IPS-20b (cell line): ENCODE results near the gene CORO1C.
A peak's percentile ranks its signal among the peaks of the same experiment; 100 is the strongest.
"Not testable (repeated sequence)": the region's sequence is repeated elsewhere in the genome, so short reads cannot be mapped to it uniquely, and the experiment has no call there.

Source experiments
- H3K27ac ChIP-seq: one replicate; pipeline ENCODE4 v1.5.1; 2013; ENCODE audit warnings: low read length
- H3K27me3 ChIP-seq: 2 replicates; pipeline ENCODE4 v1.6.1; 2013; ENCODE audit warnings: mild to moderate bottlenecking, low read length, inconsistent platforms; ENCODE audit not compliant: insufficient read depth
- H3K36me3 ChIP-seq: 2 replicates; pipeline ENCODE4 v1.6.1; 2013; ENCODE audit warnings: low read depth, mild to moderate bottlenecking, inconsistent platforms, low read length, moderate library complexity; ENCODE audit not compliant: insufficient read depth
- H3K4me1 ChIP-seq: 2 replicates; pipeline ENCODE4 v1.6.1; 2013; ENCODE audit warnings: mild to moderate bottlenecking, control low read depth, inconsistent platforms, low read length, moderate library complexity; ENCODE audit not compliant: insufficient read depth
- H3K4me3 ChIP-seq: 2 replicates; pipeline ENCODE4 v1.5.1; 2013; ENCODE audit warnings: mild to moderate bottlenecking, low read length, inconsistent platforms
- H3K9ac ChIP-seq: 2 replicates; pipeline ENCODE4 v1.6.1; 2013; ENCODE audit warnings: low read depth, mild to moderate bottlenecking, inconsistent platforms, low read length, moderate library complexity
- H3K9me3 ChIP-seq: 2 replicates; pipeline ENCODE4 v1.6.1; 2013; ENCODE audit warnings: mild to moderate bottlenecking, low read depth, low read length, inconsistent platforms; ENCODE audit not compliant: insufficient read depth

The CORO1C gene

DNA sequence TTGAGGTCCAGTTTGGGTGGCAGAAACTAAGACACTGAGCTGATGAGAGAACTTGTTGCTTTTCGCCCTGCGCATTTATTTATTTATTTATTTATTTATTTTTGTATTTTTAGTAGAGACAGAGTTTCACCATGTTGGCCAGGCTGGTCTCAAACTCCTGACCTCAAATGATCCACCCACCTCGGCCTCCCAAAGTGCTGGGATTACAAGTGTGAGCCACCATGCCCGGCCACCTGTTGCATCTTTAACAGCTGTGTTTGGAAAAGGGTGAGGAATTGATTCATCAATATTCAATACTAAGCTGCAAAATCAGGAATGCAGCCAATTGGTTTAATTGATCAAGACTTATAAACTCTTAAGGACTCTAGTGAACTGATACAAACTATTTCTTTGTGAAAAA lies 73.2 kb downstream of the CORO1C start:
- not testable (repeated sequence) for H3K4me3 ChIP-seq, H3K27ac ChIP-seq, H3K9me3 ChIP-seq, H3K4me1 ChIP-seq, H3K27me3 ChIP-seq, H3K9ac ChIP-seq
- H3K36me3 ChIP-seq: peaks cover 41% of the 10 kb centered on the region

DNA sequence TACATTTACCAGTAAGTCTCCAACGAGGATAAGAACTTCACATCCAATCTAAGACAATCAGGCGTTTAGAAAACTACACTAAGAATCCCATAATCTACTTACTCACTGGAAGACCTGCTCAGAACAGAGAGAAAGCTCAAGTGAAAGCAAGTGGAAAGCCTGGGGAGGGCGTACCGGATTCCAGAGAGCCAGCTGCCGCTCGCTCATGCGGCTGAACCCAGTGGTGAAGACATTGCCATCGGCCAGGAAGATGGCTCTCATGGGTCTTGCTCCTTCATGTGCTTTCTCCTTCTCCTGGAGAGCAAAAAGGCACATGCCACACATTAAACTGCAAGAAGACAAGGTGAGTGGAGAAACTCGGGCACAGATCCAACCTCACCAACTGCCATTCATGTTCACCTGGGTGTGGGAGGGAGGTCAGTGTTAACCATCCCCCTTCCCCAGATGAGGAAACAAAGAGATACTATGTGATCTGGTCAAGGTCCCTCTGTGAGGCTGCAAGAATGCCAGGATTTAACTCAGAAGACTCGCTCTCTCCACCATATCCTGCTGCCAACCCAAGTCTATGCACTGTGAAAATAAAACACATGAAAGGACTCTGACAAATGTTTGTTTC lies 74.1 kb downstream of the CORO1C start:
- H3K36me3 ChIP-seq: peaks cover 47% of the 10 kb centered on the region

DNA sequence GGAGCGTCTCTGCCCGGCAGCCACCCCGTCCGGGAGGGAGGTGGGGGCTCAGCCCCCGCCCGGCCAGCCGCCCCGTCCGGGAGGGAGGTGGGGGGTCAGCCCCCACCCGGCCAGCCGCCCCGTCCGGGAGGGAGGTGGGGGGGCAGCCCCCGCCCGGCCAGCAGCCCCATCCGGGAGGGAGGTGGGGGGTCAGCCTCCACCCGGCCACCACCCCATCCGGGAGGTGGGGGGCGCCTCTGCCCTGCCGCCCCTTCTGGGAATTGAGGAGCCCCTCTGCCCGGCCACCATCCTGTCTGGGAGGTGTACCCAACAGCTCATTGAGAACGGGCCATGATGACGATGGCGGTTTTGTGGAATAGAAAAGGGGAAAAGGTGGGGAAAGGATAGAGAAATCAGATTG lies 75.1 kb downstream of the CORO1C start:
- Histone ChIP-seq H3K36me3 (peaks cover 48% of the 10 kb centered on the region), H3K4me1 (peaks cover 17% of the 10 kb centered on the region)
- H3K9me3 ChIP-seq, H3K4me3 ChIP-seq, H3K27me3 ChIP-seq, H3K9ac ChIP-seq, H3K27ac ChIP-seq: not testable (repeated sequence)

More for the DNA sequence above, 74.1 kb downstream of the CORO1C start:
- no peaks in the 10 kb centered on the region for H3K9me3 ChIP-seq
- no peaks in the 10 kb centered on the region for H3K27me3 ChIP-seq
- H3K4me3 ChIP-seq: no peak overlapping the region
- H3K4me1 ChIP-seq: peaks cover 17% of the 10 kb centered on the region
- H3K9ac ChIP-seq: no peak overlapping the region
- no peak overlapping the region for H3K27ac ChIP-seq

DNA sequence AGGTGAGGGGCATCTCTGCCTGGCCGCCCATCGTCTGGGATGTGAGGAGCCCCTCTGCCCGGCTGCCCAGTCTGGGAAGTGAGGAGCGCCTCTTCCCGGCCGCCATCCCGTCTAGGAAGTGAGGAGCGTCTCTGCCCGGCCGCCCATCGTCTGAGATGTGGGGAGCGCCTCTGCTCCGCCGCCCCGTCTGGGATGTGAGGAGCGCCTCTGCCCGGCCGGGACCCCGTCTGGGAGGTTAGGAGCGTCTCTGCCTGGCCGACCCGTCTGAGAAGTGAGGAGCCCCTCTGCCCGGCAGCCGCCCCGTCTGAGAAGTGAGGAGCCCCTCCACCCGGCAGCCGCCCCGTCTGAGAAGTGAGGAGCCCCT lies 75.5 kb downstream of the CORO1C start:
- peaks cover 51% of the 10 kb centered on the region for H3K36me3 ChIP-seq
- H3K9me3 ChIP-seq, H3K27ac ChIP-seq, H3K9ac ChIP-seq, H3K27me3 ChIP-seq, H3K4me3 ChIP-seq: not testable (repeated sequence)
- peaks cover 17% of the 10 kb centered on the region for H3K4me1 ChIP-seq

DNA sequence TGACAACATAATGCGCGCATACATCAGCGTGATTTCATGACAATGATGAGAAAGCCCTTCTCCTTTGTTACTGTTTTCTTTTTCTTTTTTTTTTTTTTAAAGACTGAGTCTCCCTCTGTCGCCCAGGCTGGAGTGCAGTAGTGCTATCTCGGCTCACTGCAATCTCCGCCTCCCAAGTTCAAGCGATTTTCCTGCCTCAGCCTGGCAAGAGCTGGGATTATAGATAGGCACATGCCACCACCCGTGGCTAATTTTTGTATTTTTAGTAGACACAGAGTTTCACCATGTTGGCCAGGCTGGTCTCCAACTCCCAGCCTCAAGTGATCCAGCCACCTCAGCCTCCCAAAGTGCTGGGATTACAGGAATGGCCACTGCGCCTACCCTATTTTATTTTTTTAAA lies 76.7 kb downstream of the CORO1C start:
- H3K27me3 ChIP-seq, H3K9me3 ChIP-seq, H3K4me3 ChIP-seq, H3K27ac ChIP-seq, H3K9ac ChIP-seq: not testable (repeated sequence)
- H3K36me3 ChIP-seq: peaks cover 57% of the 10 kb centered on the region
- H3K4me1 ChIP-seq: peaks cover 17% of the 10 kb centered on the region

DNA sequence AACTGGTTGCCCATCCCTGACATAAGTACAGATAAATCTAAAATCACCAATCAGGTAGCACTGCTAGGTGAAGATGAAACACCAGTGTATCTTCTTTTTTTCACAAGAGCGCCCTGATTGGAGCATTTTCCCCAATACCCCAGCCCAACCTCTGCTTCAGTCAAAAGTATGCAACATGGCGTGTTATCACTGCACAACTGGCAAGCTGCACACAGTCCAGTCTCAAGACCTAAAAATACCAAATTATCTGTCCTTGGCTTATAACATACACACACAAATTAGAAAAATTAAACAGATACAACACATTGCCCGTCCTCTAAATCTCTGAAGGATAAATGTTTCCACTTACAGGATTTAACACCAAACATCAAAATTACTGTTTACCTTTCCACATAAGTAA lies 77.4 kb downstream of the CORO1C start:
- H3K4me3 ChIP-seq: no peak overlapping the region
- no peak overlapping the region for H3K27ac ChIP-seq
- peaks cover 17% of the 10 kb centered on the region for H3K4me1 ChIP-seq
- H3K27me3 ChIP-seq: no peaks in the 10 kb centered on the region
- H3K9ac ChIP-seq: no peak overlapping the region; the same call in 1 of the 2 replicates
- no peaks in the 10 kb centered on the region for H3K9me3 ChIP-seq
- peaks cover 57% of the 10 kb centered on the region for H3K36me3 ChIP-seq

DNA sequence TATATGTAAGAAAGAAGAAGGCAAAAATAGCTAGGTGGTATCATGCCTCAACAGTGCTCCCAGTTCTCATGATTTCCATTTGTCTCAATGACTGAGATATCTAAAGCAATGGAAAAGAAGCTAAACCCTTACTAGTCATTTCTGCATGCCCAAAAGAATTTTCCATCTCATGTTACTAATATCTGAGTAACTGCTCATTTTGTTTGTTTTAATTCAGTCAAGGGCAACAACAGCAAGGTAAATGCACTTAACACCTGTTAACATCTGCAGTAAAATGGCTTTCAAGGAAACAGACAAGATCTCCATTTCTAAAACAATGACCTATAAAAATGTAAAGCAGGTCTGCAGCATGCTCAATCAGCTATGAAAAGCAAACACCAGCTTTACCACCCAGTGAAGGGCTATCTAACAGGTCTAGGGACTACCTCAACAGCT lies 78.2 kb downstream of the CORO1C start:
- Histone ChIP-seq H3K4me1 (peaks cover 17% of the 10 kb centered on the region), H3K9me3 (no peaks in the 10 kb centered on the region), H3K9ac (no peak overlapping the region), H3K4me3 (0 out of 2 replicates have a peak overlapping the region, but pooled peaks have one; percentile 9), H3K27ac (no peak overlapping the region), H3K36me3 (peaks cover 57% of the 10 kb centered on the region), H3K27me3 (no peaks in the 10 kb centered on the region)

DNA sequence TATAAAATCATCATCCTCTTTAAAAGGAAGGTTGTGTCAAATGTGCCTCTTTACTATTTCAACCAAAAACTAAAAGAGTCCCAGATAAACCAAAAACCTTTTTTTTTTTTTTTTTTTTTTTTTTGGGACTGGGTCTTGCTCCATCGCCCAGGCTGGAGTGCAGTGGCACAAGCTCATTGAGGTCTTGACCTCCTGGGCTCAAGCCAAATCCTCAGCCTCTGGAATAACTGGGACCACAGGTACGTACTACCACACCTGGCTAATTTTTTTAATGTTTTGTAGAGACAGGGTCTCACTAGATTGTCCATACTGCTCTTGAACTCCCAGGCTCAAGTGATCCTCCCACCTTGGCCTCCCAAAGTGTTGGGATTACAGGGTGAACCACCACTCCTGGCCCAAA lies 81.2 kb downstream of the CORO1C start:
- H3K9ac ChIP-seq: no peak overlapping the region
- H3K27ac ChIP-seq: no peak overlapping the region
- H3K27me3 ChIP-seq: no peaks in the 10 kb centered on the region
- H3K4me1 ChIP-seq: peaks cover 17% of the 10 kb centered on the region
- H3K4me3 ChIP-seq: no peak overlapping the region
- no peaks in the 10 kb centered on the region for H3K9me3 ChIP-seq
- peaks cover 76% of the 10 kb centered on the region for H3K36me3 ChIP-seq

DNA sequence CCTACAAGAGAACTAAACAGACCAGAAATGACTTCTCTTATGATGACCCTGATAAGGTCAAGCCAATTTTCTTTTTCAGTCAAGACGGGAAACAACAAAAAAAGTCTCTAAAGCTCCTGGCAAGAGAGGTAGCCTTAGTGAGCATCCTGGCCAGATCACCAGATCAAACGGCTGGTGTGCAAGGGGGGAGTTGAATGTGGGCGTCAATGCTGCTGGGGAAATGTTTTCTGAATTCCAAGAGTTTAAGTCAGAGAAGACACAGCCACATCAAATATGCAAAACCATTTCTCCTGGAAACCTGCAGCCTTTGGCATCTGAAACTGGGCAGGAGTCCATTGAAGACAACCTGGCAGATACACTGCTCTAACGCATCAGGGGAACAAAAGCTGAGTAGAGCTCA lies 81.6 kb downstream of the CORO1C start:
- no peak overlapping the region for H3K4me3 ChIP-seq
- no peaks in the 10 kb centered on the region for H3K27me3 ChIP-seq
- H3K27ac ChIP-seq: no peak overlapping the region
- no peak overlapping the region for H3K9ac ChIP-seq
- no peaks in the 10 kb centered on the region for H3K9me3 ChIP-seq
- H3K36me3 ChIP-seq: peaks cover 80% of the 10 kb centered on the region
- peaks cover 17% of the 10 kb centered on the region for H3K4me1 ChIP-seq

DNA sequence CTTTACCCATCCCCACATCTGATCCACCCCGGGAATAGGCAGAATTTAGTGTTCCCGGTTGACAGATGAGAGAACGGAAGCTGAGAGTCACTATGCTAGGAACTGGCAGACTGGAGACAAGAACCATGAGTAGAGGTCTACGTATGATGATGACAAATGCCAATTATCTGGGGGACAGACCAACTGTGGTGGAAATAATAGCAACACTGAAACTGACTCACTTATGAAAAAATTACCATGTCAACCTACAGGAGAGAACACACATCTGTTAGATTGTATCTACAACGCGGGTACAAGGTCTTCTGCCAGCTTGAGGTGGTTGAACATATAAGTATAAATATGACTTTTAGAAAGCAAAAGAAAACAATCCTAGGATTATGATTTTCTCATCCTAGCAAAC lies 82.2 kb downstream of the CORO1C start:
- no peaks in the 10 kb centered on the region for H3K27me3 ChIP-seq
- no peak overlapping the region for H3K9ac ChIP-seq
- no peak overlapping the region for H3K4me3 ChIP-seq
- peaks cover 17% of the 10 kb centered on the region for H3K4me1 ChIP-seq
- no peak overlapping the region for H3K27ac ChIP-seq
- H3K36me3 ChIP-seq: peaks cover 85% of the 10 kb centered on the region
- no peaks in the 10 kb centered on the region for H3K9me3 ChIP-seq

DNA sequence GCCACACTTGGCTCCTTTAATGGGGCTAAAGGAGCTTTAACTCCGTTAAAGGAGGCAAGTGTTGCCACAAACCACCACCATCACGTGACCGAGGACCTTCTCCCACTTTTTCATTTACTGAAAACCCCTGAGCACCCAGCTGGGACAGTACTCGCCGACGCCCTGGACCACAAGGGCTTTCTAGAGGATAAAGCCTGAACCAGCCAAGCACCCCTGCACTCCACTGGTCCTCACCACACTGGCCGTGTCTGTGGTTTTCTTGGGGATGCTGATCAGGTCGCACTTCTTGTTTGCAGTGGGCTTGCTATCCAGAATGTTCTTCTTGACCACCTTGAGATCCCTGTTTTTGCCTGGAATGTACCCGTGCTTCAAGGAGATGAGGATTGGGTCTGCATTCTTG lies 82.9 kb downstream of the CORO1C start:
- Histone ChIP-seq H3K9ac (no peak overlapping the region), H3K4me1 (peaks cover 10% of the 10 kb centered on the region; the same call in 1 of the 2 replicates), H3K36me3 (peaks cover 88% of the 10 kb centered on the region), H3K27me3 (no peaks in the 10 kb centered on the region), H3K4me3 (no peak overlapping the region), H3K9me3 (no peaks in the 10 kb centered on the region), H3K27ac (no peak overlapping the region)

DNA sequence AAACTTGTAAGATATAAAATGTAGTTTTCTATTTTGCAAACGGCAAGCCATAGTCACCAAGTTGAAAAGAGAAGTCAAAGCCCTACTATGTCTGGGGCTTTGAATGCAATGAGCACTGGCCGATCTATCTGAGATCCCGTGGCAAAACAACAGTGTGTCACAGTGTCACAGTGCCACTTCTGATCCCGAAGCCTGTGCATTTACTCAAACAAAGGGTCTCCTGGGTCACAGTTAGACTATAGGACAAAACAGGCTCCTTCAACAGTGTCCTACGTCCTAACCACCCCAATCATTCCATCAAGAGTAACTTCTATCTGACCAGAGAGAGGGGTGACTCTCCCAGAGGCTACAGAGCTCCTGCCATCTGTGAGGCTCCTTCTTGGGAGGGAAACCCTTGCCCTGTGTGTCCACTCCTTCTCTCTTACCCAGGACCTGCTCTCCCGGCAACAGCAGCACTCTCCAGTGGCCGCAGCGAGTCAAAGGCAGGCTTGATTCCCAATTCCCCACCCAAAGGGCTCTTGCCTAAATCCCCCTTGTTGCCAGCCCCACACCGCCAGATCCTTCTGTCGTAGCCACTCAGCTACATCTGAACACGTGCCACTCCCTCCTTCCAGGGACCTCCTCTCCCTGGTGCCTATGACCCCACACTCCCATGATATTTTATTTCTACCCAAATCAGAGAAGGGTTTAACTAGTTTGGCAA lies 83.6 kb downstream of the CORO1C start:
- Histone ChIP-seq H3K9ac (peak overlapping the region; percentile 13; the same call in 1 of the 2 replicates), H3K4me3 (no peak overlapping the region), H3K27me3 (no peaks in the 10 kb centered on the region), H3K4me1 (peaks cover 4% of the 10 kb centered on the region; the same call in 1 of the 2 replicates), H3K9me3 (no peaks in the 10 kb centered on the region), H3K27ac (no peak overlapping the region), H3K36me3 (peaks cover 85% of the 10 kb centered on the region)
